ENCODE results near the gene AREG. TPM values are rescaled to one million over a fixed set of nuclear protein-coding genes. Genes with fewer than 3 reads are reported as not detected.
A peak's percentile ranks its signal among the peaks of the same experiment; 100 is the strongest.

AREG gene
- total RNA-seq, 1 donor: 0.36 TPM

- Histone ChIP-seq H3K4me3 (ENCODE audit: insufficient read depth, low read length) (no peak overlapping the region), H3K4me1 (ENCODE audit: insufficient read depth, low read length) (peaks cover 24% of the 10 kb centered on the region), H2AFZ (ENCODE audit: low read length) (no peak overlapping the region), H3K27ac (ENCODE audit: low read depth, low read length) (no peak overlapping the region), H3K36me3 (ENCODE audit: insufficient read depth, low read length) (no peaks in the 10 kb centered on the region), H4K20me1 (ENCODE audit: insufficient read depth, low read length) (no peaks in the 10 kb centered on the region), H3K79me2 (ENCODE audit: insufficient read depth, low read length) (no peaks in the 10 kb centered on the region), H3K4me2 (ENCODE audit: insufficient read depth, low read length) (no peak overlapping the region), H3K27me3 (ENCODE audit: insufficient read depth, low read length) (no peaks in the 10 kb centered on the region), H3K9me3 (ENCODE audit: low read depth, low read length) (no peaks in the 10 kb centered on the region)
- DNase-seq (ENCODE audit: insufficient read length, low spot score, missing footprints): peak; percentile 46
- no peak for TF ChIP-seq CTCF (IDR thresholded peaks at IDR 0.05; ENCODE audit: extremely low read depth, low read depth, low read length)
Measured at GRCh38 chr4:74446193-74446868, 1.4 kb downstream of the AREG start.

- DNase-seq (ENCODE audit: insufficient read length, low spot score, missing footprints): peak; percentile 36
- TF ChIP-seq CTCF (IDR thresholded peaks at IDR 0.05; ENCODE audit: extremely low read depth, low read depth, low read length): no peak
- no peak overlapping the region for H3K27ac ChIP-seq (ENCODE audit: low read depth, low read length)
- peaks cover 28% of the 10 kb centered on the region for H3K4me1 ChIP-seq (ENCODE audit: insufficient read depth, low read length)
- no peak overlapping the region for H2AFZ ChIP-seq (ENCODE audit: low read length)
- H3K36me3 ChIP-seq (ENCODE audit: insufficient read depth, low read length): no peaks in the 10 kb centered on the region
- H3K4me3 ChIP-seq (ENCODE audit: insufficient read depth, low read length): no peak overlapping the region
- no peaks in the 10 kb centered on the region for H3K9me3 ChIP-seq (ENCODE audit: low read depth, low read length)
- no peaks in the 10 kb centered on the region for H3K27me3 ChIP-seq (ENCODE audit: insufficient read depth, low read length)
- no peaks in the 10 kb centered on the region for H4K20me1 ChIP-seq (ENCODE audit: insufficient read depth, low read length)
- H3K4me2 ChIP-seq (ENCODE audit: insufficient read depth, low read length): no peak overlapping the region
- H3K79me2 ChIP-seq (ENCODE audit: insufficient read depth, low read length): no peaks in the 10 kb centered on the region
Measured at GRCh38 chr4:74446896-74447295, 2.0 kb downstream of the AREG start.

- H3K4me2 ChIP-seq (ENCODE audit: insufficient read depth, low read length): no peak overlapping the region
- H3K79me2 ChIP-seq (ENCODE audit: insufficient read depth, low read length): no peaks in the 10 kb centered on the region
- no peaks in the 10 kb centered on the region for H3K36me3 ChIP-seq (ENCODE audit: insufficient read depth, low read length)
- peaks cover 28% of the 10 kb centered on the region for H3K4me1 ChIP-seq (ENCODE audit: insufficient read depth, low read length)
- H4K20me1 ChIP-seq (ENCODE audit: insufficient read depth, low read length): no peaks in the 10 kb centered on the region
- no peaks in the 10 kb centered on the region for H3K27me3 ChIP-seq (ENCODE audit: insufficient read depth, low read length)
- no peak overlapping the region for H3K27ac ChIP-seq (ENCODE audit: low read depth, low read length)
- H3K4me3 ChIP-seq (ENCODE audit: insufficient read depth, low read length): no peak overlapping the region
- no peaks in the 10 kb centered on the region for H3K9me3 ChIP-seq (ENCODE audit: low read depth, low read length)
- DNase-seq (ENCODE audit: insufficient read length, low spot score, missing footprints): peak; percentile 51
- TF ChIP-seq CTCF (IDR thresholded peaks at IDR 0.05; ENCODE audit: extremely low read depth, low read depth, low read length): no peak
- no peak overlapping the region for H2AFZ ChIP-seq (ENCODE audit: low read length)
Measured at GRCh38 chr4:74447636-74448233, 2.8 kb downstream of the AREG start.

GRCh38 chr4:74449571-74450297 lies 4.8 kb downstream of the AREG start:
- peak; percentile 67 for DNase-seq (ENCODE audit: insufficient read length, low spot score, missing footprints)
- peak overlapping the region; percentile 37 for H3K4me2 ChIP-seq (ENCODE audit: insufficient read depth, low read length)
- peaks cover 24% of the 10 kb centered on the region for H3K4me1 ChIP-seq (ENCODE audit: insufficient read depth, low read length)
- no peaks in the 10 kb centered on the region for H3K9me3 ChIP-seq (ENCODE audit: low read depth, low read length)
- no peaks in the 10 kb centered on the region for H3K79me2 ChIP-seq (ENCODE audit: insufficient read depth, low read length)
- H4K20me1 ChIP-seq (ENCODE audit: insufficient read depth, low read length): no peaks in the 10 kb centered on the region
- no peaks in the 10 kb centered on the region for H3K36me3 ChIP-seq (ENCODE audit: insufficient read depth, low read length)
- H2AFZ ChIP-seq (ENCODE audit: low read length): no peak overlapping the region
- H3K27me3 ChIP-seq (ENCODE audit: insufficient read depth, low read length): no peaks in the 10 kb centered on the region
- no peak for TF ChIP-seq CTCF (IDR thresholded peaks at IDR 0.05; ENCODE audit: extremely low read depth, low read depth, low read length)
- no peak overlapping the region for H3K27ac ChIP-seq (ENCODE audit: low read depth, low read length)
- H3K4me3 ChIP-seq (ENCODE audit: insufficient read depth, low read length): peak overlapping the region; percentile 10
